T-helper 2 cell treated with Interferon-gamma antibody and Interleukin-4, amounts not matched to agents 100 ng/mL and 5 ng/mL, for 36 hours (primary cell): ENCODE results near the gene PLCXD1. TPM values are rescaled to one million over a fixed set of nuclear protein-coding genes. Genes with fewer than 3 reads are reported as not detected.
"Not testable (repeated sequence)": the region's sequence is repeated elsewhere in the genome, so short reads cannot be mapped to it uniquely, and the experiment has no call there.

Source experiments
- intact Hi-C: fragments of 100-400 bp; cut with micrococcal nuclease; formaldehyde crosslinking; loops from one replicate; pipeline ENCODE4 v1.15.1; 2023
- total RNA-seq: library from RNA; stranded (reverse); gene quantifications from 2 replicates; pipeline ENCODE4 v1.2.3, GENCODE V29; 2022

The PLCXD1 gene
- total RNA-seq: 61.2 and 63.4 TPM in 2 replicates

GRCh38 chrX:281166-281999 lies at the start of gene PLCXD1:
PLCXD1 (plus strand) TSS chrX:281381; CDS start chrX:284188, 2,807 bp downstream.
- intact Hi-C loops: loop anchor here (1.0 kb wide), 1 partner anchor 106 kb away; no protein-coding TSS in a partner anchor

- intact Hi-C loops: not testable (repeated sequence)
Measured at GRCh38 chrX:231637-232277, 49.4 kb upstream of the PLCXD1 start.

GRCh38 chrX:232278-232655 lies 48.9 kb upstream of the PLCXD1 start:
- intact Hi-C loops: not testable (repeated sequence)

GRCh38 chrX:236201-236600 lies 45.0 kb upstream of the PLCXD1 start:
- intact Hi-C loops: not testable (repeated sequence)

- intact Hi-C loops: no loop called here
Measured at GRCh38 chrX:250965-251364, 30.2 kb upstream of the PLCXD1 start.

- intact Hi-C loops: not testable (repeated sequence)
Measured at GRCh38 chrX:251396-252243, 29.6 kb upstream of the PLCXD1 start.

GRCh38 chrX:252244-252956 lies 28.8 kb upstream of the PLCXD1 start:
- intact Hi-C loops: no loop called here

- intact Hi-C loops: no loop called here
Measured at GRCh38 chrX:252957-253291, 28.3 kb upstream of the PLCXD1 start.

GRCh38 chrX:253451-254297 lies 27.5 kb upstream of the PLCXD1 start:
- intact Hi-C loops: no loop called here

GRCh38 chrX:254630-255215 lies 26.5 kb upstream of the PLCXD1 start:
- intact Hi-C loops: no loop called here

- intact Hi-C loops: no loop called here
Measured at GRCh38 chrX:255923-256331, 25.3 kb upstream of the PLCXD1 start.

- intact Hi-C loops: not testable (repeated sequence)
Measured at GRCh38 chrX:257054-257453, 24.1 kb upstream of the PLCXD1 start.

- intact Hi-C loops: no loop called here
Measured at GRCh38 chrX:257681-258289, 23.4 kb upstream of the PLCXD1 start.

- intact Hi-C loops: no loop called here
Measured at GRCh38 chrX:258291-259040, 22.7 kb upstream of the PLCXD1 start.

GRCh38 chrX:259692-260355 lies 21.4 kb upstream of the PLCXD1 start:
- intact Hi-C loops: no loop called here

- intact Hi-C loops: no loop called here
Measured at GRCh38 chrX:261167-261918, 19.8 kb upstream of the PLCXD1 start.

- intact Hi-C loops: no loop called here
Measured at GRCh38 chrX:261919-262352, 19.2 kb upstream of the PLCXD1 start.
